ENCODE measurements around the gene JKAMP.

JKAMP gene

DNA sequence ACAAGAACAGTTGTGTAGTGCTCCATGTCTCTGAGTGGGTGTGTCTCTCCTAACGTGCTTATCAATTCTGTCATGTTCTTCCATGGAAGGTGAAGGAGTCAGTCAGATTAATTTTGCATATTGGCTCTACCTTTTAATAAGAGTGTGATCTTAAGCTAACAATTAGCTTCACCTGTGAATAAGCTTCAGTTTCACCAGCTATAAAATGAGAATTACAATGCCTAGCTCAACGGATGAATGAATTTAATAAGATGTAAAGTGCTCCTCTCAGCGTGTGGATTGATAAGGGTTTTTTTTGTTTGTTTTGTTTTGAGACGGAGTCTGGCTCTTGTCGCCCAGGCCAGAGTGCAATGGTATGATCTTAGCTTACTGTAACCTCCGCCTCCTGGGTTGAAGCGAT, 59.6 kb downstream of the JKAMP start:
- no peaks in the 10 kb centered on the region for H3K9me3 Mint-ChIP-seq (ENCODE audit: low read depth)
- no peaks in the 10 kb centered on the region for H3K36me3 Mint-ChIP-seq
- no peak overlapping the region for H3K4me3 Mint-ChIP-seq
- no peak overlapping the region for H3K27ac Mint-ChIP-seq
- no peaks in the 10 kb centered on the region for H3K4me1 Mint-ChIP-seq (ENCODE audit: low read depth)
- H3K27me3 Mint-ChIP-seq: peaks cover 4% of the 10 kb centered on the region

DNA sequence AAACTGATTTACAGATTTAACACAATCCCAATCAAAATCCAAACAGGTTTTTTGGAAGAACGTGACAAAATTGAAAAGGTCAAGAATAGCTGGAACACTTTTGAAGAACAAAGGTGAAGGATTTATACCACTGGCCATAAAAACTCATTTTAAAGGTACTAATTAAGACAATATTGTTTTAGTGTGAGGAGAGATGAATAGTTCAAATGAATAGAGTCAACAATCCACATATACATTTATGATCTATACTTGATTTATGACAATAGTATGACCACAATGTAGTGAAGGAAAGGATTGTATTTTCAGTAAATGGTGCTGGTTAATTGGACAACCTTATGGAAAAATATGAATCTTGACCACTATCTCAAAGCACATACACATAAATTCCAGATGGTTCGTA, 63.0 kb downstream of the JKAMP start:
- H3K27ac Mint-ChIP-seq: no peak overlapping the region

More for the DNA sequence above, 63.0 kb downstream of the JKAMP start:
- H3K9me3 Mint-ChIP-seq (ENCODE audit: low read depth): no peaks in the 10 kb centered on the region
- H3K4me3 Mint-ChIP-seq: no peak overlapping the region
- H3K36me3 Mint-ChIP-seq: no peaks in the 10 kb centered on the region
- H3K27me3 Mint-ChIP-seq: peaks cover 4% of the 10 kb centered on the region
- no peaks in the 10 kb centered on the region for H3K4me1 Mint-ChIP-seq (ENCODE audit: low read depth)

Measured in activated naive CD8-positive, alpha-beta T cell (primary cell).